EH (cell line): ENCODE data around the gene CCDC195.

Experiments
- DNase-seq: peaks from one replicate; pipeline ENCODE4 v3.0.0-alpha.2; 2015; ENCODE audit warnings: low read depth

CCDC195 gene, protein sequence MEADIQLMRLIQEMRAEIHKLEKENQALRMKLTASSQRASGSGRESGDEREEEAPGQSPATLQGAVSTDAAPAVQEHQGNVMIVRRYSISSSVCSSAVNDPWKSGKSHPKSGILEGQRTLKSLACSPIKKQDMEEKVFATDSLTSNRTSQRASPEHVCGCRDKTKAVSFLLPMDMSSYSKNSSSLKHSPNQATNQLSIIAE

DNA sequence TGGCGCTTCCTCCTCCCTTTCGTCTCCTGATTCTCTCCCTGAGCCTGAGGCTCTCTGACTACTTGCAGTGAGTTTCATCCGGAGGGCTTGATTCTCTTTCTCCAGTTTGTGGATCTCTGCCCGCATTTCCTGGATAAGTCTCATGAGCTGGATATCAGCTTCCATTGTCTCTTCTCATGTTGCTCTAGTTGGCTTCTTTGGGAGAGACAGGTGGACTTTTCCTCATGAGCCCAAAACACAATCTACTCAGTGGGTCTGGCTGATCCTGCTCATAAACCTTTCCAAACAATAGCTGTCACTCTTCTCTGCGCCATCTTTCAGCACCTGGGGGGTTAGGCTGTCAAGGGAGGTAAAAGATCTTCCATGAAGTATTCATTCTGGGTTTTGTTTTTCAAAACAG, at the start of gene CCDC195:
TSS of gene CCDC195 (minus strand) at position 165 of the 400 bp plus-strand sequence. CDS start at position 165, 0 bp downstream.
- DNase-seq = no peak

DNA sequence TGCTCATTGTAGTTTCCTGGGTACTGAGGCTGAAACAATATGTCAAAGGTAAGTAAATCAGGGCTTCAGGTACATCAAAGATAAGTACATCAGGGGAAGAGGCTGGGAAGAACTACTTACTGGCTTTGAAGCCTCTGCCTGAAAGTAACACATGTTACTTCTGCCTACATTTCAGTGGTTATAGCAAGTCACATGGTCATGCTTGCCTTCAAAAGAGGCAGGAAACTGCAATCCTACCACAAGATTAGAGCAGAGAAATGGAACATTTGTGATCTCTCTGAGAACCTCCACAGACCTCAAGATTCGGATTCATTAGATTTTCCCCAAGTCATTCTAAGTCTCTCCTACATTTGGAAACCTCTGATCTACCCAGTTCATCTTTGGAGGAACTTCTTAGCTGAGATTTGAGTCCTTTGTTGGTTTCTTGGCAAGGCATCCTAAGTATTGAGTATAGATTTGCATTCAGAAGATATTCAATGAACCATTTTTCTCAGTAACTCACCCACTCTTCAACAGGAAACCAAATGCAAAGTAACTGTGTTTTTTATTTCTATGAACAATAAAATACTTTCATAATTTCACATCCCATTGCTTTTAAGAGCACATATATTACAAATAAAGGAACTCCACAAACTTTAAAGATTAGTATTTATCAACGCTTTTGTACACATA, 48.5 kb upstream of the CCDC195 start:
- DNase-seq = no peak

DNA sequence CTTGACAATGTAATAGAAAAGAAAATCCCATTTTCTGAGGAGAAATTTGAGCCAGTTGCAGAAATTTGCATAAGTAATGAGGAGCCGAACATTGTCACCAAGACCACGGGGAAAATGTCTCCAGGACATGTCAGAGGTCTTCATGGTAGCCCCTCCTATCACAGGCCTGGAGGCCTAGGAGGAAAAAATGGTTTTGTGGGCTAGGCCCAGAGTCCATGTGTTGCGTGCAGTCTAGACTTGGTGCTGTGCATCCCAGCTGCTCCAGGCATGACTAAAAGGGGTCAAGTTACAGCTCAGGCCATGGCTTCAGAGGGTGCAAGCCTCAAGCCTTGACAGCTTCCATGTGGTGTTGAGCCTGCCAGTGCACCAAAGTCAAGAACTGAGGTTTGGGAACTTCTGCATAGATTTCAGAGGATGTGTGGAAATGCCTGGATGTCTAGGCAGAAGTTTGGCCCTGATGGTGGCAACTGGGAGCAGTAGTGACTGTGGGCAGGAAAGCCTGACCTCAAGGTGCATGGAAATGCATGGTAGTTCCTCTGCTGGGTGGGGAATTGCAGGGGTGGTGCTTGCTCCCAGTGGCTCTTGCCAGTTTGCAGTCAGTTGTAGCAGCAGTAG, 41.9 kb upstream of the CCDC195 start:
- DNase-seq = no peak

DNA sequence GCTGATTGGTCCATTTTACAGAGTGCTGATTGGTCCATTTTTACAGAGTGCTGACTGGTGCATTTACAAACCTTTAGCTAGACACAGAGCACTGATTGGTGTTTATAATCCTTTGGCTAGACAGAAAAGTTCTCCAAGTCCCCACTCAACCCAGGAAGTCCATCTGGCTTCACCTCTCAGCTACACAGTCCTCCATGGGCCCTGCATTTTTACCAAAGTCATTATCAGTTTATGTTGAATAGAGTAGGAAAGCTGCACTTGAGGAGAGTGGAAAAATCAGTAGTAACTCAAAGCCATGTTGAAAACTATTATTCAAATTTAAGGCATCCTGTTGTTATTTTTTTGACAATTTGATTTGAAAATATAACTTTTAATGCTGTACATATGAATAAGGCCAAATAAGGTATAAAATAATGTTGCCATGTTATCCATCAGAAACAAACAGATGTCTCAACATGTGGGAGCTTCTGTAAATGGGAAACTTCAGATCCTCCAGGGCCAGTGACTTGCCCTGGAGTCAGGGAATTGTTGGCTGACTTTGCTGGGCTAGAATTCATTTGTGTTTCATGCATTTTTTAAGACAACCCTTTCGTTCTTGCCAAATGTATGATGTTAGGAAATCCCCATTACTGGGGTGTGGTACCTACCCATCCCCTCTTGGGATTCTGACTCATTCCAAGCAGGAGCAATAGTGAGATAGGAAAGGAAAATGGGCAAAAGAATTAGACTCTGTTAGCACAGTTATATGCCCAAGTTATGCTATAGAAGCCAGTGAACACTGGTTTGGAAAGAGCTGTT, 37.8 kb upstream of the CCDC195 start:
- DNase-seq = peak; percentile 40

DNA sequence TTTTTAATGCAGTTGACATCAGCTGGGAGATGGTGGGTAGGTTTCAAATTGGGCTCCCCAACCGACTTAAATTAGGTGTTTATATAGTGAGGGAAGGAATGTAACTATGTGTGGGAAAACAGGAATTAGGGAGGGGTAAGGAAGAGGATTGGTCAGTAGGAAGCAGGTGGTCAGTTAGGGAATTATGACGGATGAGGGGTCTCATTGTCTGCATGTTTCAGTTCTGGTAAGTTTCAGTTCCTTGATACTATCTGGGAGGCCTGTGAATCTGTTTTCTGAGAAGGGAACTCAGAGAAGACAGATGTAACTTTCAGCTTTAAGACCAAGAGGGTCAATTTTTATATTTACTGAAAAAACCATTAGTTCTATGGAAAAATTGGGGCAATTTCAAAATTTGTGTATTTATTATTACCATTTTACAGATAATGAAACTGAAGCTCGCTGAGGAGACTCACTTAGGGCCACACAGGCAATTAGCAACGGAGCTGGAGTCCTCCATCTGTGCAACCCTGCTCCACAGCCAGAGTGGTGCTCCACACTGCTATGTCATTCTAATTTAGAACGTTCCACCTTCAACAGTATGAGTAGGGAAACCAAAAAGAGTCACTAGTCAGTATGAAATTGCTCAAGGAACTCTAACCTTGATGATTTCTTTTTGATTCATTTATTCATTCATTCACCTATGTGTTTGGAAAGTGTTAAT, 36.0 kb upstream of the CCDC195 start:
- no peak for DNase-seq

DNA sequence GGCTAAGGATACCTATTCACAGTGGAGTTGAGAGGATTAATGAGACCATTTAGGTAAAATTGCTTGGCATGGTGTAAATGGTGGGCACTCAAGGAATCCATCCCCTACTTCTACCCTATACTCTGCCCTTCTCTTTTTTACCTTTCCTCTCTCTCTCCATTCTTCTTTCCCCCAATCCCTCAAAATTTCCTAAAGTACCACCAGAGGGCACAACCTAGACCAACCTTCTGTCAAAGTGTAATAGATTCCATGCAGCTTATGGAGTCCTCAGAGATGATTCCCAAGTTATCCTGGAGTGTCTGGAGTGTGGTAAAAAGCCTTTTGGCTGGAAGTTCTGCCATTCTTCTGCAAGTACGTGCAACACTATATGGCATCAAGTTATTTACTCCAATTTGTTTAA, 33.0 kb upstream of the CCDC195 start:
- DNase-seq = no peak

DNA sequence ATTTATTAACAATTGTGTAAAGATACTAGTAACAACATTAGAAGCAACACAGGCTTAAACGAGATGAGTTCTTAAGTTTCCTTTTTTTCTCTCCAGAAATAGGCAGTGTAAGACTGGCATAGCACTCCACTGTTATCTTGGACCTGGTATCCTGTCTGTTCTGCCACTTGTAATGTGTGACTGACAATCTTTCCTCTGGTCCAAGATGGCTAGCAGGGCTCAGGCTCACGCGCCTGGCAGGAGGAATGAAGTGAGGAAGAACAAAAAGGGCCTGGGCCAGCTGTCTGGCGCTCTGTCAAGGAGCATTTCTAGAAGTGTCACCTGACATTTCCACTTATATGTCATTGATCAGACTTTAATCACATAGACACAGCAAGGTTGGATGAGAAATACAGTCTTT, 31.6 kb upstream of the CCDC195 start:
- no peak for DNase-seq

DNA sequence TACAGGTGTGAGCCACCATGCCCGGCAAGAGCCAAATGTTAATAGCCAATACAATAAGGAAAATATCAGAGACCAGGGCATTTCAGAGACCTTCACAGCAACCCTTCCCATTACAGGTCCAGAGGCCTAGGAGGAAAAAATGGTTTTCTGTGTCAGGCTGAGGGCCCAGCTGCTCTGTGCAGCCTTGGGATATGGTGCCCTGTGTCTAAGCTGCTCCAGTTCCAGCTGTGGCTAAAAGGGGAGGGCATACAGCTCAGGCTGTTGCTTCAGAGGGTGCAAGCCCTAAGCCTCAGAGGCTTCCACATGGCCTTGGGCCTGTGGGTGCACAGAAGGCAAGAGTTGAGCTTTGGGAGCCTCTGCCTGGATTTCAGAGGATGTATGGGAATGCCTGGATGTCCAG, 20.1 kb upstream of the CCDC195 start:
- no peak for DNase-seq

DNA sequence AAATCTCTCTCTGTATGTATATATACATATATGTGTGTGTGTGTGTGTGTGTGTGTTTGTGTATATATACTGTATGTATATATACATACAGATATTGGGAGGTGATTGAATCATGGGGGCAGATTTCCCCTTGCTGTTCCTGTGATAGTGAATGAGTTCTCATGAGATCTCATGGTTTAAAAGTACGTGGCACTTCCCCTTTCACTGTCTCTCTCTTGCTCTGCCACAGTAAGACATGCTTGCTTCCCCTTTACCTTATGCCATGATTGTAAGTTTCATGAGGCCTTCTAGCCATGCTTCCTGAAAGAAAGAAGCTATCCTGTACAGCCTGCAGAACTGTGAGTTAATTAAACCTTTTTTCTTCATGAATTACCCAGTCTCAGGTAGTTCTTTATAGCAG, 18.8 kb upstream of the CCDC195 start:
- no peak for DNase-seq

DNA sequence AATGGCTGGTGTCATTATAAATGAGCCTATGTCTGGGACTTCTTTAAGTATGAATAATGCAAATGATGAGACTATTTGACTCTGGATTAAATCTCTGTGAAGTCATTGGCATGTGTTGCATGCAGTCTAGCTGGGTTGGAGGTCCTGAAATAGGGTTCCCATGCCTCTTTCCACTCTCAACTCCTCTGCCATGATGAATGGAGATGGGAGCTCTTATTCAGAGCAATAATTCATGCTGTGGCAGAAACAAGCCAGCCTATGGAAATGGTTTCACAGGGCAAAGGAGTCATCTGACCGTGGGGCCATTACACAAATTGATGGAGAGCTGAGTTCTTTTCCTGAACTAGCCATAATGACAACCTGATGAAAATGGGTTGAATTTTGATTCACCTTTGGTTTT, 15.5 kb upstream of the CCDC195 start:
- DNase-seq = no peak

DNA sequence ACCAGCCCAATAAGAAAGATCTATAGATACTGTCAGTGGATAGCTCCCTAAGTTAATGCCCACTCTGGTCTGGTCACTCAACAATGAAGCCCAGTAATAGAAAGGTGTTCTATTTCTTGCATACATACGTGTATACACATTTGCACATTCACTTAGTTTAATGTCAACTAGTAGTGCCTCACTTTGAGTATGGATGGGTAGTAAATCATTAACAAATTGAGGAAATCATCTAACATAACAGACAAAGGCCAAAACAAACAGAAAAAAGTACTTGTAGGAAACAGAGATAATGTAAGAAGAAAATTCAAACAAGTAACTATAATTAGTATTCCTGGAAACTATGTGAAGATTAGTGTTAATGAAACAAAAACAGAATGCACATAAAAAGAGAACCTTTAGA, 13.3 kb upstream of the CCDC195 start:
- DNase-seq = no peak

DNA sequence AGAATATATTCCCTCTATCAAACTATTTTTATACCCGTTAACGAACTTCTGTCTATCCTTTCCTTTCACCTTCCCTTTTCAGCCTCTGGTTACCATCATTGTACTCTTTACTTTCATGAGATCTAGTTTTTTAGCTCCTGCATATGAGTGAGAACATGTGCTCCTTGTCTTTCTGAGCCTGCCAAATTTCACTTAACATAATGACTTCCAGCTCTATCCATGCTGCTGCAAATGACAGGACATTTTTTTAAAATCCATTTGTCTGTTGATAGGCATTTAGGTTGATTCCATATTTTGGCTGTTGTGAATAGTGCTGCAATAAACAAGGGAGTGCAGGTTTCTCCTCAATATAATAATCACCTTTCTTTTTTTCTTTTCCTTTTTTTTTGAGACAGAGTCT, 8.2 kb upstream of the CCDC195 start:
- DNase-seq = no peak

DNA sequence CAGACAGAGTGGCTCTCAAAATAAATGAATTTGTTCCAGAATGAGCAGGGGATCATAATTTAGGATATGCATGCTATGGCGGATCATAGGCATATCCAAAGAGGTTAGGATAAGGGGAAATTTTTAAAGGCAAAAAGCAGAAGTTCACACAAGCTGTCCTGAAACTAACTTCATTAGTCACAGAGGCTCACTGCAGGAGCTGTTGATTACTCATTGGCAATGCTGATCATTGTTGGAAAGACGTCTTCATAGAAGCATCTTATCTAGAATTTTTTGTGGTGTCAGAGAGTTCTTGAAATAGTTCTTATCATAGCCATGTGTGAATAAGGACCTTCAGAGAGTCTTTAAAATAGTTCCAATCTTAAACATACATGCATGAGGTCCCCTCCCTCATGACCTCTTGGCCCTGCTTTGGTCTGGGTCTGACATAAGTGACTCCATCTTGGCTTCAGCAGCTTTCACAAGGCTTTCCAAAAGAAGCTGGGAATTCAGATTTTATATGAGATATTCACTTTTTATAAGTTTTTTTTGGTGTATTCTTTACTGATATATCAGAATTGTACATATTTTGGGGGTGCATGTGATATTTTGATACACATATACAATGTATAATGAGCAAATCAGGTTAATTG, 7.5 kb upstream of the CCDC195 start:
- peak; percentile 66 for DNase-seq

DNA sequence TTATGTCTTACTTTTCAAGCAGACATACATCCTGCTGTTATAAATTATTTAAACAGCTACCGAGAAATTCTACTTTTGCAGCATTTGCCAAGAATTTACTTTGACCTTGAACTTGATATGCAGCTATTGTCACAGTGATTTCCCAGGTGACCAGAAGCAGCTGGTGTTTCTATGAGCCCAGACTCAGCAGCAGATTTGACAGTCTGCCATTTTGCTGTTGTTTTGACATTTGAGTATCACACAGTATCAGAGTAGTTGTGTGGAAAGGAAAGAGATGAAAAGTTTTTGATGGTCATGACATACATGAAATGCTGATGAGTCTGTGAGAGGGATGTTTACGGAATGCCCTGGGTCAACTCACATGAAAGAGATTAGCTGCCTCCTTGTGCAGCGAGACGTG, 6.6 kb upstream of the CCDC195 start:
- DNase-seq = no peak

DNA sequence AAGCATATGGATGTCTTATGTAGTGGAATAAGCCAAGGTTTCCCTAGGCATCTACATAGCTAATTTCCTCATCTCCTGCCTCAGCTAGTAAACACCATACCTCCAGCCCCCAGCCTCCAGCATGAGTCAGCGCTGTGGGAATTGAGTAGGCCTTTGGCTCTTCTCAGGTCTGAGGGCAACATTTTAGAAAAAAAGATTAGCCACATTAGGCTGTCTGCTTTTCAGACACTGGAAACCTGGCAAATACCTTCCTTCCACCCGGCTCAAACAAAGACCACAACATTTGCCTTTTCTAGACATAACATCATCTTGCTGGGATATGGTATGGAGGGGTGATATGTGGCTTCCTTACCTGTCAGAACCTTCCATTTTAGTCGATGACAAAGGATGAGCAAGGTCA, 6.1 kb upstream of the CCDC195 start:
- DNase-seq = peak; percentile 36

DNA sequence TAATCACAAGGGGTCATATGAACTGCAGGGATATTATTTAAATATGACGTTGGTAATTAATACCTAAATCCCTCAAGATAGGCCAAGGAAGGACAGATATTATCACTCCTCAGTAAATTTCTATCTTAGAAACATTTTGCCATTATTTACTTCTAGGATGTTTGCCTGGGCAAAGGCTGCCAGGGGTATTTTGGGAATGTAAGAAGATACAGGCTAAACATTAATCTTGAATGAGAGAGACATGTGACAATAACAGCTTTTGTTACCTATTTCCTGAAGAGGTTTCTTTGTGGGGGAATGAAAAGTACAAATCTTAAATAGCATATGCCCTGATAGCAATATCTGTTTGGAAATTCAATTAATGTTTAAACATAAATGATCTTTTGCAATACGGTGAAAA, 756 bp upstream of the CCDC195 start:
- DNase-seq = no peak

DNA sequence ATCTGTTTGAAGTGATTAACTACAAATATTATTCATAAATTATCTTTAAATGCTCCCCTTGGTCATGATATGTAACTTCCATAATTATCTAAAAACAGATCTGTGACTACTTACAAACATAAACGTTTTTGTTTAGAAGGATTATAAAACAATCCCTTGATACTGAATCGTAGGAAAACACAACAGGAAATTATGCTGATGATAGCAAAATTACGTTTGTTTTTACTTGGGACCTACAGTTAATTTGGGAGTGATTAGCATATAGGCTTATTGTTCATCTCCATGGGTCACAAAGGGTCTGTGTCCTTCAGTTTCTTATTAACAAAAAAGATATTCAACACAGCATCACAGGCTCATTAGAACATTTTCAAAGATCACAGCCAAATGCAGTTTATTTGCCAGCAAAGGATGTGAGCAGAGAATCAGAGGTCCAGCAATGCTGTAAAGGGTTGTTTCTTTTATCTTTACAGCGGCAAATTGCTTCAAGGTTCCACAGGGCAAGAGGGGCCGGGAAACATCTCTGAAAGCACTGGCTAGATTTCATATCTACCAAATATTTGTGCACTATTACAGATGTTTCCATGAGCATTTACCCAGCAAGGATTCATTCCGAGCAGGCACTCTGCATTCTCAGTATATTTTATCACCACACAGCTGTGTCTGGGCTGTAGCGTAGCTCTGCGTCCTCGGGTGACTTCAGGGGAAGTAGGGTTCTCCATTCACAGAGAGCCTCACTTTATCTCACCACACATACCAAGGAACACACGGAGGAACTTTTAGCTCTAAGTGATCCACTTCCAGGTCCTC, 4.1 kb downstream of the CCDC195 start:
- DNase-seq = peak; percentile 7

DNA sequence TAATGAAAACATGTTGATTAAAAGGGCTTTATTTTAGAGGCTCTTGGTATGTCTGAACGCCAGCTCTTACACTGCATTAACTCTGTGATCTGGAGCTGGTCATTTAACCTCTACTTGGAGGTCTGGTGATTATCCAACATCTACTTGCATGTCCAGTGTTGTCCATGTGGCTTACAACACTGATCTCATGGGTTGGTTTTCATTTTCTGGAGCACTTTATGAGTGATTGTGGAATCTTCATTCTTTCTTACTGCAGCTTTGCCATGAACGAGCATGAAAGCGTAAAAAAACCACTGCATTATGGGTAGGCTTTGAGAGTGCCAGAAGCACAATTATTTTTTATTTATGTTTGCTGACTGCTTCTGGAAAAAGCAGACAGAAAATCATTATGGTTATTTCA, 4.8 kb downstream of the CCDC195 start:
- DNase-seq = no peak

DNA sequence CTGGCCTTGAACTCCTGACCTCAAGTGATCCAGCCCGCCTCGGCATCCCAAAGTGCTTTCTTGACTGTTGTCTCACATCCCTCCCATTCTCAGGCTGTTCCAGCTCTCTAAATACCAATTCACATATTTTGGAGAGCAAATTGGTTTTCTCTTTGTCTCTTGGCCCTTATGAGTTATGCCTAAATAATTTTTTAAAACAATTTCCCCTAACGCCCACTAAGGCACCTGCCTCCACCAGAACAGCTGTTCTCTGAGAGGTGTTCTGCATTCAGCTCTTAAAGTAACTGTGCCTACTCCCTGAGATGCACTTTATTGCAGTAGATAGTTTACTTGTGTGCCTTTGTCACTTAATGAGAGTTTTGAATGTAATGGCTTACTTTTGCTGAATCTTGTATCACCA, 6.9 kb downstream of the CCDC195 start:
- no peak for DNase-seq

DNA sequence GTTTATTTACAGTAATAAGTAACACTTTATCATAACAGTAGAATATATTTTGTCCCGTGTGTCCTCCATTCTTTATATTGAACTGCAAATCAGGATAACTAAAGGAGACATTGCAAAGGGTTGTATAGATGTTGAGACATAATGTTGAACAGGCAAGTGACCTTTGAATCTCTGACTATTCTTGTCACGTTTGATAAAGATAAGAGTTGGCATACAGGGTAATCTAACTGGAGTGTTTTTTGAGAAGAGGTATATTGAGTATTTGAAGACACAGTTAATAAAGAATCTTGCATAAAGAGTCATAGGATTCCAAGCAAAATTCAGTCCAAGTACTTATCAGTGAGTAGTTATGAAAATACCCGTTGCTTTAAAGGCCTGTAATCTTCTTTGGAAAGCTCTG, 21.7 kb downstream of the CCDC195 start:
- DNase-seq = no peak

DNA sequence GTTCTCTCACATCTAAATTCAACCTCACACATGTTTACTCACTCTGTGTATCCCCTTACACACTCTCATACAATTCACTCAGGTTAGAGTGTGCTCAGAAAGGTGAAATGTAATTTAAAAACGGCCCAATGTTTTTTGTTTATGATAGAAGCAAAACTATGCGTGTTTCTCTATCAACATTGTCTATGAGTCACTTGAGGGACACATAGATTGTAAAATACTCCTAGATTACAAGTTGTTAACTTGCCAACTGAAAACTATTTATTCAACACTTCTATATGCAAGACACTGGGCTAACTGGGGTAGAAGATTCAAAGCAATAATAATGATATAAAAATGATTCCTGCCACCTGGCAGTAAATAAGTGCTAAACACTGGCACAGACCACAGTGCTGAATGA, 24.6 kb downstream of the CCDC195 start:
- no peak for DNase-seq
